Vein endothelial cell (primary cell): ENCODE data around the gene PHF11. TPM values are rescaled to one million over a fixed set of nuclear protein-coding genes. Genes with fewer than 3 reads are reported as not detected.

Source experiments
- total RNA-seq: library from RNA; depleted of rRNA; stranded (reverse); fragments of >200 nt; gene quantifications from 2 replicates; pipeline ENCODE4 v1.2.3, GENCODE V29; 2012

The PHF11 gene
- 11.8 and 13.5 TPM in 2 replicates for total RNA-seq

DNA sequence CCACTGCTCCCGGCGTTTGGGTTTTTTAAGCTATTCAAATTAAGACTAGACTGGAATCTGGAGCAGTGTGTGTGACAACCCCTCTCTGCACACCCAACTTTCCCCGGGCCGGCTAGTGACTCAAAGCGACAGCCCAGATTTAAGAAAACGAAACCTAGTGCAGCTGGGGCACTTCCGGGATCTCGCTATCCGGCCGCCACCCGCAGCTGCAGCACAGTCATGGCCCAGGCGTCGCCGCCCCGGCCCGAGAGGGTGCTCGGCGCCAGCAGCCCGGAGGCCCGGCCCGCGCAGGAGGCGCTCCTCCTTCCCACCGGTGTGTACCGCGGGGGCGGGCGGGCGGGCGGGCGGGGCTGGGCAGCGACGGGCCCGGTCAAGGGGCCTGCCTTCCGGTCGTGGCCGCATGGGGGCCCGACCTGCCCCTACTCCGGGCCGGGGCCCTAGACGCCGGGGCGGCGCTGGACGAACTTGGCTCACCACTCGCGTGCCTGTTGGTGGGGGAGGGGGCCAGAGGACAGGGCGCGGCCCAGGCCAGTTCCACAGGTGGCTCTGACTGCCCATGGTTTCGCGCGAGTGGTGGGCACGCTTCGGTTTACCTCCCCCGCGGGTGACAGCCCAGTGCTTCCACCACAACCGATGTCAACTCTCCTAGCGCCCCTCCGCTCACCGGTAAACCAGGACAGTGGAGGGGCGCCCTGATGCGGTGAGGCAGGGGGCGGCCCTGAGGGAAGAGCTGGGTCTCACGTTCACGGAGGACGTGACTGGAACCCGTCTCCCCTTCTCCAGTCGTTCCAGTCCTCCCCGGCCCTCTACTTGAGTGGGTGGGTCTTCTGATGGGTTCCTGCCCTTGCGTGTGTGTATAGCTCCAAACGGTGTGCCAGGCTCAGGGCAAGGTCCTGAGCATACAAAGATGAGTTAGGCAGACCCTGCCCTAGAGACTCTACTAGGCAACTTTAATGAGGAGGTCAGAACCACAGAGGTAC lies at the start of gene PHF11:
TSS of gene PHF11 (plus strand) at position 171 of the 980 bp plus-strand sequence. CDS start at position 220, 49 bp downstream.

Other genes starting within 250 kb of the PHF11 start
- 1.3 and 2.9 TPM in 2 replicates for gene CDADC1, start 248.0 kb upstream of the PHF11 start, total RNA-seq
- 8.6 and 9.1 TPM in 2 replicates for gene CAB39L, start 51.9 kb upstream of the PHF11 start, total RNA-seq
- 5.9 and 6.2 TPM in 2 replicates for gene SETDB2, start 51.7 kb upstream of the PHF11 start, total RNA-seq
- 17.6 and 23.0 TPM in 2 replicates for gene RCBTB1, start 89.6 kb downstream of the PHF11 start, total RNA-seq
- 0.10 and 0.33 TPM in 2 replicates for gene ARL11, start 132.6 kb downstream of the PHF11 start, total RNA-seq
- gene EBPL, start 195.5 kb downstream of the PHF11 start, total RNA-seq, result 84.4 and 93.4 TPM in 2 replicates